ENCODE results near the gene MSL3B.

Gene MSL3B

GRCh38 chr2:233867993-233868532, at the start of gene MSL3B (continued):
- no peak for TF ChIP-seq ZBTB40 (IDR thresholded peaks at IDR 0.05)
- no peak for TF ChIP-seq ZBTB40 (CRISPR knock-in tag; IDR thresholded peaks at IDR 0.05)
- TF ChIP-seq ELF1 (tag; IDR thresholded peaks at IDR 0.05), result no peak
- TF ChIP-seq BCOR (IDR thresholded peaks at IDR 0.05), result no peak
- no peak for TF ChIP-seq FOSL1 (tag; conservative IDR thresholded peaks at IDR 0.05)
- no peak for TF ChIP-seq DPF2 (IDR thresholded peaks at IDR 0.05)
- no peak for TF ChIP-seq RBM15 (IDR thresholded peaks at IDR 0.05; ENCODE audit: insufficient read depth, low read length)
- TF ChIP-seq CXXC5 (CRISPR knock-in tag; IDR thresholded peaks at IDR 0.05), result peak; percentile 96
- TF ChIP-seq MTA1 (IDR thresholded peaks at IDR 0.05; ENCODE audit: borderline replicate concordance), result peak; percentile 82
- TF ChIP-seq GATAD2B (IDR thresholded peaks at IDR 0.05; ENCODE audit: borderline replicate concordance), result no peak
- TF ChIP-seq ZNF395 (CRISPR knock-in tag; IDR thresholded peaks at IDR 0.05), result 0 out of 2 replicates have a peak, but pooled peaks have one; percentile 21
- TF ChIP-seq SP2 (IDR thresholded peaks at IDR 0.05; ENCODE audit: extremely low read depth, low read depth, low read length, poor library complexity, severe bottlenecking), result no peak
- no peak for TF ChIP-seq ZNF695 (CRISPR knock-in tag; IDR thresholded peaks at IDR 0.05)
- TF ChIP-seq C11orf30 (IDR thresholded peaks at IDR 0.05; ENCODE audit: low read depth), result peak; percentile 52; the same call in 1 of the 2 replicates
- TF ChIP-seq CAMTA2 (CRISPR knock-in tag; conservative IDR thresholded peaks at IDR 0.05), result no peak
- no peak for TF ChIP-seq TCFL5 (CRISPR knock-in tag; conservative IDR thresholded peaks at IDR 0.05)
- no peak for TF ChIP-seq RFX1 (IDR thresholded peaks at IDR 0.05)

Data from K562 (cell line).